ENCODE measurements around the gene TEN1. TPM values are rescaled to one million over a fixed set of nuclear protein-coding genes. Genes with fewer than 3 reads are reported as not detected.
A peak's percentile ranks its signal among the peaks of the same experiment; 100 is the strongest.

TEN1 gene
- total and polyA plus RNA-seq, 2 of the 13 experiments (the other 11 are each of a cell fraction or from before 2014, with no cell fraction given): 18.0 to 21.3 TPM

DNA sequence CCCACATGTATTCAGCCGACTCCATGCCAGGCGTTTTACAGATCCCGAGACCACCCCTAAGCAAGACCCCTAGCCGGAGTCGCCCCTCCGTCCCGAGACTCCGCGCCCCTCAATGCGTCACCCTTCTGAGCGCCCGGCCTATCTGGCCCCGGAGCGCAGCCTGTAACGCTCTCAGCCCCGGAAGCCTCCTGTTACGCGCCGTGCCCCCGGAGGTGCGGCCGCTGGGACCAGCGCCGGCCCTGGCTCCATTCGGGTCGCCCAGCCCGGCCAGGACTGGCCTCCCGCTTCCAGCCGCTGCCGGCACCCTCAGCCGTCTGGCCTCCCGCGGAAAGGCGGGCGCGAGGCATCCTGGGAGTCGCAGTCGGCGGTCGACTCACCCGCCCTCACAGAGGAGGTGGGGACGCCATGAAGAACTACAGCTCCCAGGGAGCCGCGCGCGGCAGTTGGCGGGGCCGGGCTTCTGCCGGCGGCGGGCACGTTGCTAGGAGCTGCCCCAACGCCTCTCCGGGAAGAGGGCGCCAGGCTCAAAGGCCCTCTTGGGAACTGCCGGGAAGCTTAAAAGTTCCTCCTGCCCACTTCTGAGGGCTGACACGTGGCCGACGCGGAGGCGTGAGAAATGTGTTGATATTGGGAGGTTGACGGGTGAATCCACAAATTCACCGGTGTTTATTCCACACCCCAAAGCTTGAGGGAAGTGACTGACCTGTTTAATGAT is 38.2 kb upstream of the TEN1 start, which contains the start of gene FBF1 (continued):
- peak; percentile 87 for TF ChIP-seq NR2C2 (CRISPR knock-in tag; IDR thresholded peaks at IDR 0.05; ENCODE audit: borderline replicate concordance)
- TF ChIP-seq HNRNPLL (IDR thresholded peaks at IDR 0.05; ENCODE audit: low read depth, low read length, poor library complexity, severe bottlenecking): peak; percentile 80
- TF ChIP-seq ZC3H4 (CRISPR knock-in tag; IDR thresholded peaks at IDR 0.05; ENCODE audit: borderline replicate concordance): peak; percentile 95
- peak; percentile 85 for TF ChIP-seq U2AF1 (optimal IDR thresholded peaks at IDR 0.05; ENCODE audit: low read depth, low read length)
- TF ChIP-seq, protein P1, sequence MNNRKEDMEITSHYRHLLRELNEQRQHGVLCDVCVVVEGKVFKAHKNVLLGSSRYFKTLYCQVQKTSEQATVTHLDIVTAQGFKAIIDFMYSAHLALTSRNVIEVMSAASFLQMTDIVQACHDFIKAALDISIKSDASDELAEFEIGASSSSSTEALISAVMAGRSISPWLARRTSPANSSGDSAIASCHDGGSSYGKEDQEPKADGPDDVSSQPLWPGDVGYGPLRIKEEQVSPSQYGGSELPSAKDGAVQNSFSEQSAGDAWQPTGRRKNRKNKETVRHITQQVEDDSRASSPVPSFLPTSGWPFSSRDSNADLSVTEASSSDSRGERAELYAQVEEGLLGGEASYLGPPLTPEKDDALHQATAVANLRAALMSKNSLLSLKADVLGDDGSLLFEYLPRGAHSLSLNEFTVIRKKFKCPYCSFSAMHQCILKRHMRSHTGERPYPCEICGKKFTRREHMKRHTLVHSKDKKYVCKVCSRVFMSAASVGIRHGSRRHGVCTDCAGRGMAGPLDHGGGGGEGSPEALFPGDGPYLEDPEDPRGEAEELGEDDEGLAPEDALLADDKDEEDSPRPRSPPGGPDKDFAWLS (CRISPR knock-in tag; IDR thresholded peaks at IDR 0.05; ENCODE audit: borderline replicate concordance): no peak
- TF ChIP-seq ZBTB20 (CRISPR knock-in tag; IDR thresholded peaks at IDR 0.05; ENCODE audit: borderline replicate concordance, low read depth): peak; percentile 74
- TF ChIP-seq, protein P2, sequence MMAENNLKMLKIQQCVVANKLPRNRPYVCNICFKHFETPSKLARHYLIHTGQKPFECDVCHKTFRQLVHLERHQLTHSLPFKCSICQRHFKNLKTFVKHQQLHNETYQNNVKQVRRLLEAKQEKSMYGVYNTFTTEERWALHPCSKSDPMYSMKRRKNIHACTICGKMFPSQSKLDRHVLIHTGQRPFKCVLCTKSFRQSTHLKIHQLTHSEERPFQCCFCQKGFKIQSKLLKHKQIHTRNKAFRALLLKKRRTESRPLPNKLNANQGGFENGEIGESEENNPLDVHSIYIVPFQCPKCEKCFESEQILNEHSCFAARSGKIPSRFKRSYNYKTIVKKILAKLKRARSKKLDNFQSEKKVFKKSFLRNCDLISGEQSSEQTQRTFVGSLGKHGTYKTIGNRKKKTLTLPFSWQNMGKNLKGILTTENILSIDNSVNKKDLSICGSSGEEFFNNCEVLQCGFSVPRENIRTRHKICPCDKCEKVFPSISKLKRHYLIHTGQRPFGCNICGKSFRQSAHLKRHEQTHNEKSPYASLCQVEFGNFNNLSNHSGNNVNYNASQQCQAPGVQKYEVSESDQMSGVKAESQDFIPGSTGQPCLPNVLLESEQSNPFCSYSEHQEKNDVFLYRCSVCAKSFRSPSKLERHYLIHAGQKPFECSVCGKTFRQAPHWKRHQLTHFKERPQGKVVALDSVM (CRISPR knock-in tag; IDR thresholded peaks at IDR 0.05): peak; percentile 84; the same call in 1 of the 2 replicates
- TF ChIP-seq FOSL2 (CRISPR knock-in tag; IDR thresholded peaks at IDR 0.05): peak; percentile 78
- TF ChIP-seq MTA1 (CRISPR knock-in tag; IDR thresholded peaks at IDR 0.05; ENCODE audit: borderline replicate concordance): peak; percentile 40; the same call in 1 of the 2 replicates
- TF ChIP-seq, protein P3, sequence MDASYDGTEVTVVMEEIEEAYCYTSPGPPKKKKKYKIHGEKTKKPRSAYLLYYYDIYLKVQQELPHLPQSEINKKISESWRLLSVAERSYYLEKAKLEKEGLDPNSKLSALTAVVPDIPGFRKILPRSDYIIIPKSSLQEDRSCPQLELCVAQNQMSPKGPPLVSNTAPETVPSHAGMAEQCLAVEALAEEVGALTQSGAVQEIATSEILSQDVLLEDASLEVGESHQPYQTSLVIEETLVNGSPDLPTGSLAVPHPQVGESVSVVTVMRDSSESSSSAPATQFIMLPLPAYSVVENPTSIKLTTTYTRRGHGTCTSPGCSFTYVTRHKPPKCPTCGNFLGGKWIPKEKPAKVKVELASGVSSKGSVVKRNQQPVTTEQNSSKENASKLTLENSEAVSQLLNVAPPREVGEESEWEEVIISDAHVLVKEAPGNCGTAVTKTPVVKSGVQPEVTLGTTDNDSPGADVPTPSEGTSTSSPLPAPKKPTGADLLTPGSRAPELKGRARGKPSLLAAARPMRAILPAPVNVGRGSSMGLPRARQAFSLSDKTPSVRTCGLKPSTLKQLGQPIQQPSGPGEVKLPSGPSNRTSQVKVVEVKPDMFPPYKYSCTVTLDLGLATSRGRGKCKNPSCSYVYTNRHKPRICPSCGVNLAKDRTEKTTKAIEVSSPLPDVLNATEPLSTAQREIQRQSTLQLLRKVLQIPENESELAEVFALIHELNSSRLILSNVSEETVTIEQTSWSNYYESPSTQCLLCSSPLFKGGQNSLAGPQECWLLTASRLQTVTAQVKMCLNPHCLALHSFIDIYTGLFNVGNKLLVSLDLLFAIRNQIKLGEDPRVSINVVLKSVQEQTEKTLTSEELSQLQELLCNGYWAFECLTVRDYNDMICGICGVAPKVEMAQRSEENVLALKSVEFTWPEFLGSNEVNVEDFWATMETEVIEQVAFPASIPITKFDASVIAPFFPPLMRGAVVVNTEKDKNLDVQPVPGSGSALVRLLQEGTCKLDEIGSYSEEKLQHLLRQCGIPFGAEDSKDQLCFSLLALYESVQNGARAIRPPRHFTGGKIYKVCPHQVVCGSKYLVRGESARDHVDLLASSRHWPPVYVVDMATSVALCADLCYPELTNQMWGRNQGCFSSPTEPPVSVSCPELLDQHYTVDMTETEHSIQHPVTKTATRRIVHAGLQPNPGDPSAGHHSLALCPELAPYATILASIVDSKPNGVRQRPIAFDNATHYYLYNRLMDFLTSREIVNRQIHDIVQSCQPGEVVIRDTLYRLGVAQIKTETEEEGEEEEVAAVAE (CRISPR knock-in tag; IDR thresholded peaks at IDR 0.05; ENCODE audit: borderline replicate concordance): peak; percentile 94
- peak; percentile 78; the same call in 1 of the 2 replicates for TF ChIP-seq PAWR (CRISPR knock-in tag; IDR thresholded peaks at IDR 0.05; ENCODE audit: borderline replicate concordance)
- TF ChIP-seq ELF3 (CRISPR knock-in tag; IDR thresholded peaks at IDR 0.05): peak; percentile 82; the same call in 1 of the 2 replicates
- TF ChIP-seq ZNF556 (CRISPR knock-in tag; IDR thresholded peaks at IDR 0.05; ENCODE audit: borderline replicate concordance): peak; percentile 97
- TF ChIP-seq, protein P4, sequence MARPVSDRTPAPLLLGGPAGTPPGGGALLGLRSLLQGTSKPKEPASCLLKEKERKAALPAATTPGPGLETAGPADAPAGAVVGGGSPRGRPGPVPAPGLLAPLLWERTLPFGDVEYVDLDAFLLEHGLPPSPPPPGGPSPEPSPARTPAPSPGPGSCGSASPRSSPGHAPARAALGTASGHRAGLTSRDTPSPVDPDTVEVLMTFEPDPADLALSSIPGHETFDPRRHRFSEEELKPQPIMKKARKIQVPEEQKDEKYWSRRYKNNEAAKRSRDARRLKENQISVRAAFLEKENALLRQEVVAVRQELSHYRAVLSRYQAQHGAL (CRISPR knock-in tag; IDR thresholded peaks at IDR 0.05; ENCODE audit: not compliant biosample characterization): no peak
- peak; percentile 93 for TF ChIP-seq DNMT1 (CRISPR knock-in tag; IDR thresholded peaks at IDR 0.05)

Data from HepG2 (cell line).